GM21360 (cell line): ENCODE measurements around the gene RNF34.

Experiments
- ATAC-seq: cut with Tn5 transposase; IDR thresholded peaks from one replicate; pipeline ENCODE4 v1.9.1; 2021; ENCODE audit warnings: mild to moderate bottlenecking, moderate library complexity; ENCODE audit not compliant: unreplicated experiment

The RNF34 gene

GRCh38 chr12:121465921-121466793 lies 66.2 kb downstream of the RNF34 start:
- peak; percentile 9 for ATAC-seq

- ATAC-seq: peak; percentile 82
These were observed 67.1 kb downstream of the RNF34 start for GRCh38 chr12:121466794-121467637.

- ATAC-seq: peak; percentile 12
These were observed 68.0 kb downstream of the RNF34 start for GRCh38 chr12:121467638-121468498.

GRCh38 chr12:121468499-121468801 lies 68.5 kb downstream of the RNF34 start:
- ATAC-seq: no peak

GRCh38 chr12:121470751-121471150 lies 70.8 kb downstream of the RNF34 start:
- no peak for ATAC-seq

- no peak for ATAC-seq
These were observed 72.4 kb downstream of the RNF34 start for GRCh38 chr12:121472150-121472905.
